Parathyroid adenoma (tissue), 2 donors: ENCODE measurements around the gene GLS.

Source experiments
- H2AFZ ChIP-seq: fragments of 300-600 bp; sonication (generic); one replicate; pipeline ENCODE4 v1.7.0; 2017; ENCODE audit warnings: antibody characterized with exemption, mild to moderate bottlenecking
- H3K27ac ChIP-seq: fragments of 300-600 bp; sonication (generic); one replicate; pipeline ENCODE4 v1.7.0; 2017
- H3K27me3 ChIP-seq: fragments of 300-600 bp; sonication (generic); one replicate; pipeline ENCODE4 v1.7.0; 2017; ENCODE audit warnings: low read length; ENCODE audit not compliant: control insufficient read depth, insufficient read depth
- H3K36me3 ChIP-seq: fragments of 300-600 bp; sonication (generic); one replicate; pipeline ENCODE4 v1.7.0; 2017; ENCODE audit warnings: low read length; ENCODE audit not compliant: control insufficient read depth, insufficient read depth
- H3K4me1 ChIP-seq: fragments of 300-600 bp; sonication (generic); one replicate; pipeline ENCODE4 v1.7.0; 2017; ENCODE audit warnings: control low read depth
- H3K4me2 ChIP-seq: fragments of 300-600 bp; sonication (generic); one replicate; pipeline ENCODE4 v1.7.0; 2017; ENCODE audit warnings: low read length
- H3K4me3 ChIP-seq: fragments of 300-600 bp; sonication (generic); one replicate; pipeline ENCODE4 v1.7.0; 2017; ENCODE audit warnings: low read depth, low read length
- H3K79me2 ChIP-seq: fragments of 300-600 bp; sonication (generic); one replicate; pipeline ENCODE4 v1.7.0; 2017; ENCODE audit warnings: control low read depth
- H3K9ac ChIP-seq: fragments of 300-600 bp; sonication (generic); one replicate; pipeline ENCODE4 v1.7.0; 2017; ENCODE audit warnings: mild to moderate bottlenecking
- H3K9me3 ChIP-seq: fragments of 300-600 bp; sonication (generic); one replicate; pipeline ENCODE4 v1.7.0; 2017; ENCODE audit warnings: low read length; ENCODE audit not compliant: control insufficient read depth
- TF ChIP-seq, protein P1 (sequence below): fragments of 300-600 bp; sonication (generic); IDR thresholded peaks from one replicate; pipeline ENCODE4 v1.7.0; 2017; ENCODE audit warnings: antibody characterized with exemption, mild to moderate bottlenecking
- donor health status: primary hyperparathyroidism.

Gene GLS

DNA sequence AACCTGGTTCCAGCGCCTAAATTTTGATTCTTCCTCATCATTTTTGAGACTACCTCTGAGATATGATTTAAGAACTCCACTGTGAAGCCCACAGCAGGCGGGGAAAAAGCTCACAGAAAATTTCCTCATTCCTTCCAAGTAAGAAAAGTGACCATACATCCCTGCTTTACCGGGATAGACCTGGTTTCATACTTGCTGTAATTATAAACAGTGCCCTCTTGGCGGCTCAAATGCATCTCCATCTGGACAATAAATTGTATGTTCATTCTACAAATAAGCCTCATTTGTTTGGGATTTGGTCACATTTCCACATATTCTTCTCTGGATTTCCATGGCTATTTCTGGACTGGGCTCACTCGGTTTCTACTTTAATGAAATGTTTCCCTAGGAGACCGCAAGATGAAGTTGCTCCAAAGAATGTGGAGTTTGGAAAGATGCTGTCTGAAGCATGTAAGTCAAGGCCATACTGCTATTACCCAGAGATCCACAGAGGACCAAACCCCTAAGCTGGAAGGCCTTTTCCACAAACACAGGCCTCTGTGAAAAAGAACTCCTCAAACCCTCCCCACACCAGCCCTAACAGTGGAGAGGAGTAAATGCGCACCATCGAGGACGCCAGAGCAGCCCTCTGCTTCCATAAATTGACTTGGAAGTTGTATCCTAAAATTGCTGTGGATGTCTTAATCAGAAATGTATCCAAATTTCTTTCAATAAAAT is 119.5 kb downstream of the GLS start:
- TF ChIP-seq, protein P1, sequence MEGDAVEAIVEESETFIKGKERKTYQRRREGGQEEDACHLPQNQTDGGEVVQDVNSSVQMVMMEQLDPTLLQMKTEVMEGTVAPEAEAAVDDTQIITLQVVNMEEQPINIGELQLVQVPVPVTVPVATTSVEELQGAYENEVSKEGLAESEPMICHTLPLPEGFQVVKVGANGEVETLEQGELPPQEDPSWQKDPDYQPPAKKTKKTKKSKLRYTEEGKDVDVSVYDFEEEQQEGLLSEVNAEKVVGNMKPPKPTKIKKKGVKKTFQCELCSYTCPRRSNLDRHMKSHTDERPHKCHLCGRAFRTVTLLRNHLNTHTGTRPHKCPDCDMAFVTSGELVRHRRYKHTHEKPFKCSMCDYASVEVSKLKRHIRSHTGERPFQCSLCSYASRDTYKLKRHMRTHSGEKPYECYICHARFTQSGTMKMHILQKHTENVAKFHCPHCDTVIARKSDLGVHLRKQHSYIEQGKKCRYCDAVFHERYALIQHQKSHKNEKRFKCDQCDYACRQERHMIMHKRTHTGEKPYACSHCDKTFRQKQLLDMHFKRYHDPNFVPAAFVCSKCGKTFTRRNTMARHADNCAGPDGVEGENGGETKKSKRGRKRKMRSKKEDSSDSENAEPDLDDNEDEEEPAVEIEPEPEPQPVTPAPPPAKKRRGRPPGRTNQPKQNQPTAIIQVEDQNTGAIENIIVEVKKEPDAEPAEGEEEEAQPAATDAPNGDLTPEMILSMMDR = no peak
- no peak overlapping the region for H2AFZ ChIP-seq
- no peaks in the 10 kb centered on the region for H3K9me3 ChIP-seq
- H3K4me2 ChIP-seq = no peak overlapping the region
- no peaks in the 10 kb centered on the region for H3K79me2 ChIP-seq
- H3K27me3 ChIP-seq = no peaks in the 10 kb centered on the region
- H3K4me1 ChIP-seq = no peaks in the 10 kb centered on the region
- H3K36me3 ChIP-seq = no peaks in the 10 kb centered on the region
- no peak overlapping the region for H3K27ac ChIP-seq
- H3K9ac ChIP-seq = no peak overlapping the region
- H3K4me3 ChIP-seq = no peak overlapping the region

DNA sequence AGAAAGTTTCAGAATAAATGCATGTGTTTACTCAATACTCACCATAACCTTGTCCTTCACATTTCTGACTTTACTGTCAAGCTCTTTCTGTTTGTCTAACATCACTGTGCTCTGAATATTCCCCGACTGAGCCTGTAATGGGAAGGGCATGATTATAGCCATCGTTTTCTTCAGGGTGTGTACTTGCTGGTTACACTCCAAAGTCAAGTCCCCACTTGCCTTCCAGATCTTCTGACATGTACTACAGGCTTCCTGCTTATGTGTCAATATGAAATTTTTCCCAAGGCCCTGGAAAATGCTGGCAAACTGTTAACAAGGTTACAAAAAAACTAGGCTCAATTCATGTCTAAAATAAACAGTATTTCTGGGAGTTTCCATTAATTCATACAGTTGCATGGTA is 120.4 kb downstream of the GLS start:
- H3K27ac ChIP-seq = no peak overlapping the region
- H2AFZ ChIP-seq = no peak overlapping the region
- H3K4me2 ChIP-seq = no peak overlapping the region
- H3K27me3 ChIP-seq = no peaks in the 10 kb centered on the region
- TF ChIP-seq, protein P1 = no peak
- H3K9me3 ChIP-seq = no peaks in the 10 kb centered on the region
- no peaks in the 10 kb centered on the region for H3K79me2 ChIP-seq
- no peaks in the 10 kb centered on the region for H3K36me3 ChIP-seq
- no peak overlapping the region for H3K9ac ChIP-seq
- no peak overlapping the region for H3K4me3 ChIP-seq
- H3K4me1 ChIP-seq = no peaks in the 10 kb centered on the region

DNA sequence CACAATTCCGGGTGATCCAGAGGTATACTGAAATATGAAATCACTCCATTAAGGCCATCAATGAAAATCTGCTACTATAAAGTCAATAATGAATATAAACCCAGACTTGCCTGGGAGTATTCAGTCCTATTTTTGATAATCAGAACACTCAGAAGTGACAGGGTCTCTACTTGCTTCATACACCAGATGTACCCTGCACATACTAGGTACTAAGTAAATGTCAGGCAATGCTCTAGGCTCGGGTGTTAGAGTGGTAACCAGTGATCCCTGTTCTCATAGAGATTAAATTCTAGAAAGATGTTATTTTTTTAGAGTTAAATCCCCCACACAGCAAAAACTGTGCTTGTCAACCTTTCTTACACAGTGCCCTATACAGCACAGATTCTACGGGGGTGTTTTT is 121.0 kb downstream of the GLS start:
- Histone ChIP-seq H3K36me3 (no peaks in the 10 kb centered on the region), H3K4me3 (no peak overlapping the region), H3K27ac (no peak overlapping the region), H3K4me1 (no peaks in the 10 kb centered on the region), H3K9ac (no peak overlapping the region), H2AFZ (no peak overlapping the region), H3K27me3 (no peaks in the 10 kb centered on the region), H3K79me2 (no peaks in the 10 kb centered on the region), H3K4me2 (no peak overlapping the region), H3K9me3 (no peaks in the 10 kb centered on the region)
- TF ChIP-seq, protein P1 = no peak

DNA sequence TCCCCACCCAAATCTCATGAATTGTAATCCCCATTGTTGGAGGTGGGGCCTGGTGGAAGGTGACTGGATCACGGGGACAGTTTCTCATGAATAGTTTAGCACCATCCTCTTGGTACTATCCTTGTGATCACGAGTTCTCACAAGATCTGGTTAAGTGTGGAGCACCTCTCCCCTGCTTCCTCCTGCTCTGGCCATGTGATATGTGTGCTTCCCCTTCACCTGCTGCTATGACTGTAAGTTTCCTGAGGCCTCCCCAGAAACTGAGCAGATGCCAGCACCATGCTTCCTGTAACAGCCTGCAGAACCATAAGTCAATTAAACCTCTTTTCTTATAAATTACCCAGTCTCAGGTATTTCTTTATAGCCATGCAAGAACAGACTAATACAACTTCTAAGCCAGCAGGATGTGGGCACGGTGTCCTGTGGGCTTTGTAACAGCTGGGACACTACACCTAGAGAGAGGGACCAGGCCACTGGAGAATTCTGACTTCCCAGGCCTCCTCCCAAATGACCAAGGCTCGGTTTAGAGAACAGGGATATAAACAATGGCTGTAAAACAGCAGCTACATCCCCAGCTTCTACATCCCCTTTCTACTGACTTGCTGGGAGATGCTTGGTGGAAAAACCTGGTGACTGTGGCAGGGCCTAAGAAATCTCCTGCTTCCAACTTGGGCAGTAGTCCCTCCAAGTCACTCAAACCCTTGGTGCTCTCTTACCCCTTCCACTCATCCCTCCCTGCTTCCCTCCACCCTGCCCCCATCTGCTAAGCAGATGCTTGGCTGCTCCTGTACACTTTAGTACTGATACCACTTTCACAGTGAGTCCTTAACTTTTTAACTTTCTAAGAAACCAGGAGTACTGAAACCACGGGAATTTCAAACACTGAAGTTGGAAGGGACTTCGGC is 123.0 kb downstream of the GLS start:
- no peak overlapping the region for H3K4me2 ChIP-seq
- TF ChIP-seq, protein P1 = no peak
- no peak overlapping the region for H3K27ac ChIP-seq
- H3K9me3 ChIP-seq = no peaks in the 10 kb centered on the region
- no peaks in the 10 kb centered on the region for H3K27me3 ChIP-seq
- no peaks in the 10 kb centered on the region for H3K36me3 ChIP-seq
- H2AFZ ChIP-seq = no peak overlapping the region
- no peak overlapping the region for H3K9ac ChIP-seq
- H3K4me3 ChIP-seq = no peak overlapping the region
- no peaks in the 10 kb centered on the region for H3K4me1 ChIP-seq
- H3K79me2 ChIP-seq = no peaks in the 10 kb centered on the region
